ENCODE measurements around the gene ZDHHC3.
A peak's percentile ranks its signal among the peaks of the same experiment; 100 is the strongest.
"Not testable (repeated sequence)": the region's sequence is repeated elsewhere in the genome, so short reads cannot be mapped to it uniquely, and the experiment has no call there.

ZDHHC3 gene

GRCh38 chr3:44963571-44964325 is 12.2 kb downstream of the ZDHHC3 start:
- no peak for DNase-seq (ENCODE audit: low spot score)

- no peak for DNase-seq (ENCODE audit: low spot score)
Observed at GRCh38 chr3:44962621-44963393, 13.2 kb downstream of the ZDHHC3 start.

GRCh38 chr3:44961888-44962287 is 14.1 kb downstream of the ZDHHC3 start:
- DNase-seq (ENCODE audit: low spot score), result no peak

GRCh38 chr3:44960387-44961026 is 15.5 kb downstream of the ZDHHC3 start:
- no peak for DNase-seq (ENCODE audit: low spot score)

GRCh38 chr3:44958386-44958785 is 17.6 kb downstream of the ZDHHC3 start:
- DNase-seq (ENCODE audit: low spot score), result no peak

- no peak for DNase-seq (ENCODE audit: low spot score)
Observed at GRCh38 chr3:44957986-44958385, 18.0 kb downstream of the ZDHHC3 start.

GRCh38 chr3:44955917-44956316 is 20.1 kb downstream of the ZDHHC3 start:
- no peak for DNase-seq (ENCODE audit: low spot score)

GRCh38 chr3:44954962-44955361 is 21.0 kb downstream of the ZDHHC3 start:
- DNase-seq (ENCODE audit: low spot score), result peak; percentile 11

- no peak for DNase-seq (ENCODE audit: low spot score)
Observed at GRCh38 chr3:44954304-44954703, 21.7 kb downstream of the ZDHHC3 start.

- DNase-seq (ENCODE audit: low spot score), result no peak
Observed at GRCh38 chr3:44952689-44953088, 23.3 kb downstream of the ZDHHC3 start.

GRCh38 chr3:44950275-44950734 is 25.7 kb downstream of the ZDHHC3 start:
- DNase-seq (ENCODE audit: low spot score), result no peak

- DNase-seq (ENCODE audit: low spot score), result not testable (repeated sequence)
Observed at GRCh38 chr3:44949770-44950169, 26.2 kb downstream of the ZDHHC3 start.

GRCh38 chr3:44948239-44948638 is 27.7 kb downstream of the ZDHHC3 start:
- DNase-seq (ENCODE audit: low spot score), result no peak

- no peak for DNase-seq (ENCODE audit: low spot score)
Observed at GRCh38 chr3:44942202-44942921, 33.6 kb downstream of the ZDHHC3 start.

GRCh38 chr3:44939581-44940036 is 36.4 kb downstream of the ZDHHC3 start:
- DNase-seq (ENCODE audit: low spot score), result peak; percentile 33

GRCh38 chr3:44932986-44933944 is 42.7 kb downstream of the ZDHHC3 start:
- no peak for DNase-seq (ENCODE audit: low spot score)

- DNase-seq (ENCODE audit: low spot score), result no peak
Observed at GRCh38 chr3:44932271-44932670, 43.7 kb downstream of the ZDHHC3 start.

GRCh38 chr3:44931791-44932190 is 44.2 kb downstream of the ZDHHC3 start:
- DNase-seq (ENCODE audit: low spot score), result no peak

GRCh38 chr3:44930911-44931310 is 45.1 kb downstream of the ZDHHC3 start:
- DNase-seq (ENCODE audit: low spot score), result no peak

GRCh38 chr3:44929782-44930181 is 46.2 kb downstream of the ZDHHC3 start:
- DNase-seq (ENCODE audit: low spot score), result no peak

- no peak for DNase-seq (ENCODE audit: low spot score)
Observed at GRCh38 chr3:44927371-44927770, 48.6 kb downstream of the ZDHHC3 start.

Measured in globus pallidus (tissue), 1 donor.